Measurements from ENCODE around the gene MISP. TPM values are rescaled to one million over a fixed set of nuclear protein-coding genes. Genes with fewer than 3 reads are reported as not detected.

The MISP gene
- total and polyA plus RNA-seq, 9 of the 15 experiments (the other 6 are each of a cell fraction or from before 2014, with no cell fraction given) = 0.04 to 0.29 (median 0.05) TPM; not detected in 5

DNA sequence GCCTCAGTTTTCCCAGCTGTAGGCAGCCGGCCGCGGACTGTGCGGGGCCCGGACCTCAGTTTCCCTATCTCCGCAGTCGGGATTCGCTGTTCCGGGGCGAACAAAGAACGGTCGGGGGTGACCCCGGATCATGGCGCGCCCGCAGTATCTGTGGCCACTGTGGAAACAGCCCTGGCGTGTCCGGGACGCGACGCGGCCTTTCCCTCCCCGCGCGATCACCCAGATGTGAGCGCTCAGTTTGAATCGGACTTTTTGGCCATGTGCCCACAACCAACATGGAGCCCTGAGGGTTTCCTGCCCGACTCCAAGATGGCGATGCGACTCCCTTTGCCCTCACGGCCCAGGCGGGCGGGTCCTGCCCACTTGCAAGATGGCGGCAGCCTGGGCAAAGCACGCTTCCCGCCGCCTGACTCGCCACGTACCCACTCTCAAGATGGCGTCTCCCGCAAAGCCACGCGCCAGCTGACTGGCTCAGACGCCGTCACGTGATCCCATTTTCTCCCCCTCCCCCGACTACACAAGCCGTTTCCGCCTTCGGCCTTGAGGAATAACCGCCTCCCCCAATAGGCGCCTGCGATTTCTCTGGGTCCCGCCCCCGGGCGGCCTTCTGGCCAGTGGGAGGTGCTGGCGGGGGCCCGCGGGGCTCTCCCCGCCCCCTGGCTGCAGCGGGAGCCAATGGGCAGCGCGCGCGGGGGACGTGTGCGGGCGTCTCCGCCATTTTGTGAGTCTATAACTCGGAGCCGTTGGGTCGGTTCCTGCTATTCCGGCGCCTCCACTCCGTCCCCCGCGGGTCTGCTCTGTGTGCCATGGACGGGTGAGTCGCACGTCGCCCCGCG lies 46.0 kb downstream of the MISP start, which contains the start of gene PTBP1 (continued):
- TF ChIP-seq ATF6 (CRISPR knock-in tag; IDR thresholded peaks at IDR 0.05) = no peak; the same call in 1 of the 2 replicates
- TF ChIP-seq, protein P1, sequence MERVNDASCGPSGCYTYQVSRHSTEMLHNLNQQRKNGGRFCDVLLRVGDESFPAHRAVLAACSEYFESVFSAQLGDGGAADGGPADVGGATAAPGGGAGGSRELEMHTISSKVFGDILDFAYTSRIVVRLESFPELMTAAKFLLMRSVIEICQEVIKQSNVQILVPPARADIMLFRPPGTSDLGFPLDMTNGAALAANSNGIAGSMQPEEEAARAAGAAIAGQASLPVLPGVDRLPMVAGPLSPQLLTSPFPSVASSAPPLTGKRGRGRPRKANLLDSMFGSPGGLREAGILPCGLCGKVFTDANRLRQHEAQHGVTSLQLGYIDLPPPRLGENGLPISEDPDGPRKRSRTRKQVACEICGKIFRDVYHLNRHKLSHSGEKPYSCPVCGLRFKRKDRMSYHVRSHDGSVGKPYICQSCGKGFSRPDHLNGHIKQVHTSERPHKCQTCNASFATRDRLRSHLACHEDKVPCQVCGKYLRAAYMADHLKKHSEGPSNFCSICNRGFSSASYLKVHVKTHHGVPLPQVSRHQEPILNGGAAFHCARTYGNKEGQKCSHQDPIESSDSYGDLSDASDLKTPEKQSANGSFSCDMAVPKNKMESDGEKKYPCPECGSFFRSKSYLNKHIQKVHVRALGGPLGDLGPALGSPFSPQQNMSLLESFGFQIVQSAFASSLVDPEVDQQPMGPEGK (CRISPR knock-in tag; IDR thresholded peaks at IDR 0.05; ENCODE audit: borderline replicate concordance) = no peak
- TF ChIP-seq, protein P2, sequence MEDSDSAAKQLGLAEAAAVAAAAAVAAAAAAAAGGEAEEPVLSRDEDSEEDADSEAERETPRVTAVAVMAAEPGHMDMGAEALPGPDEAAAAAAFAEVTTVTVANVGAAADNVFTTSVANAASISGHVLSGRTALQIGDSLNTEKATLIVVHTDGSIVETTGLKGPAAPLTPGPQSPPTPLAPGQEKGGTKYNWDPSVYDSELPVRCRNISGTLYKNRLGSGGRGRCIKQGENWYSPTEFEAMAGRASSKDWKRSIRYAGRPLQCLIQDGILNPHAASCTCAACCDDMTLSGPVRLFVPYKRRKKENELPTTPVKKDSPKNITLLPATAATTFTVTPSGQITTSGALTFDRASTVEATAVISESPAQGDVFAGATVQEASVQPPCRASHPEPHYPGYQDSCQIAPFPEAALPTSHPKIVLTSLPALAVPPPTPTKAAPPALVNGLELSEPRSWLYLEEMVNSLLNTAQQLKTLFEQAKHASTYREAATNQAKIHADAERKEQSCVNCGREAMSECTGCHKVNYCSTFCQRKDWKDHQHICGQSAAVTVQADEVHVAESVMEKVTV (CRISPR knock-in tag; IDR thresholded peaks at IDR 0.05) = no peak
- no peak for TF ChIP-seq BCLAF1 (IDR thresholded peaks at IDR 0.05; ENCODE audit: borderline replicate concordance in 1 of 2, control insufficient read depth in 1 of 2, low read depth in 2 of 2, low read length in 1 of 2)
- TF ChIP-seq SETDB1 (IDR thresholded peaks at IDR 0.05; ENCODE audit: low read length) = peak; percentile 88
- peak; percentile 50 for TF ChIP-seq KDM5B (IDR thresholded peaks at IDR 0.05; ENCODE audit: insufficient replicate concordance, low read depth, low read length)
- no peak for TF ChIP-seq HDAC3 (IDR thresholded peaks at IDR 0.05; ENCODE audit: borderline replicate concordance, partially characterized antibody)
- TF ChIP-seq ZBTB17 (CRISPR knock-in tag; IDR thresholded peaks at IDR 0.05) = peak; percentile 85; the same call in 1 of the 2 replicates
- TF ChIP-seq MTA2 (IDR thresholded peaks at IDR 0.05; ENCODE audit: low read depth) = no peak
- TF ChIP-seq ZNF12 (CRISPR knock-in tag; IDR thresholded peaks at IDR 0.05) = 0 out of 2 replicates have a peak, but pooled peaks have one; percentile 44
- TF ChIP-seq MYBL2 (IDR thresholded peaks at IDR 0.05; ENCODE audit: low read depth) = peak; percentile 86
- TF ChIP-seq MYBL2 (CRISPR knock-in tag; IDR thresholded peaks at IDR 0.05; ENCODE audit: borderline replicate concordance) = no peak
- TF ChIP-seq ADNP (tag; IDR thresholded peaks at IDR 0.05) = no peak
- TF ChIP-seq, protein P3, sequence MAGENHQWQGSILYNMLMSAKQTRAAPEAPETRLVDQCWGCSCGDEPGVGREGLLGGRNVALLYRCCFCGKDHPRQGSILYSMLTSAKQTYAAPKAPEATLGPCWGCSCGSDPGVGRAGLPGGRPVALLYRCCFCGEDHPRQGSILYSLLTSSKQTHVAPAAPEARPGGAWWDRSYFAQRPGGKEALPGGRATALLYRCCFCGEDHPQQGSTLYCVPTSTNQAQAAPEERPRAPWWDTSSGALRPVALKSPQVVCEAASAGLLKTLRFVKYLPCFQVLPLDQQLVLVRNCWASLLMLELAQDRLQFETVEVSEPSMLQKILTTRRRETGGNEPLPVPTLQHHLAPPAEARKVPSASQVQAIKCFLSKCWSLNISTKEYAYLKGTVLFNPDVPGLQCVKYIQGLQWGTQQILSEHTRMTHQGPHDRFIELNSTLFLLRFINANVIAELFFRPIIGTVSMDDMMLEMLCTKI (IDR thresholded peaks at IDR 0.05; ENCODE audit: partially characterized antibody) = no peak
- peak; percentile 60; the same call in 1 of the 2 replicates for TF ChIP-seq TARDBP (IDR thresholded peaks at IDR 0.05)
- TF ChIP-seq CHCHD3 (CRISPR knock-in tag; IDR thresholded peaks at IDR 0.05) = peak; percentile 82; the same call in 1 of the 2 replicates
